IPS-18a (cell line): Measurements from ENCODE around the gene TRABD2A.

ENCODE experiments used
- H3K27ac ChIP-seq: one replicate; pipeline ENCODE4 v1.5.1; 2013; ENCODE audit warnings: low read length
- H3K27me3 ChIP-seq: one replicate; pipeline ENCODE4 v1.6.1; 2013; ENCODE audit warnings: mild to moderate bottlenecking, low read length; ENCODE audit not compliant: control insufficient read depth, insufficient read depth
- H3K36me3 ChIP-seq: one replicate; pipeline ENCODE4 v1.6.1; 2013; ENCODE audit warnings: low read depth, low read length; ENCODE audit not compliant: control insufficient read depth
- H3K4me1 ChIP-seq: one replicate; pipeline ENCODE4 v1.6.1; 2013; ENCODE audit warnings: low read depth, low read length; ENCODE audit not compliant: control insufficient read depth
- H3K4me3 ChIP-seq: one replicate; pipeline ENCODE4 v1.5.1; 2013; ENCODE audit warnings: low read length
- H3K9ac ChIP-seq: one replicate; pipeline ENCODE4 v1.6.1; 2013; ENCODE audit warnings: mild to moderate bottlenecking, low read length, moderate library complexity
- H3K9me3 ChIP-seq: one replicate; pipeline ENCODE4 v1.6.1; 2013; ENCODE audit warnings: low read depth, low read length; ENCODE audit not compliant: control insufficient read depth

The TRABD2A gene

DNA sequence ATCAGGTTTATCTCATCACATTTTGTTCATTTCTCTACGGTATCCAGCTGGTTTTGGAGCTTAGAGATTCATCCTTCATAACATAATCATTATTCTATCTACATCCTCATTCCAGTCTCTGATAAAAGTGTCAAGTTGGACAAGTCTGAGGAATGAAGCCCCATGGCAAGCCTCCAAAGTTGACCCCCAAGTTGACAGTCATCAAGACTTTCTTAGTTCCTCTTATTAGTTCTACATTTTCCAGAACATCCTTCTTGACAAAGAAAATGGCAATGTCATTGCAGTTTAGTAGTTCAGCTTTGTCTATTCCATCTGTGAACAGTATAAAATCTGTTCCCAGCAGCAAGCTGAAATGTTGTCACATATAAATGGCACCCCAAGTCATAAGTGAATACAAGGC, 20.1 kb upstream of the TRABD2A start:
- no peaks in the 10 kb centered on the region for H3K9me3 ChIP-seq
- no peak overlapping the region for H3K4me3 ChIP-seq
- H3K9ac ChIP-seq: no peak overlapping the region
- peaks cover 3% of the 10 kb centered on the region for H3K4me1 ChIP-seq
- no peaks in the 10 kb centered on the region for H3K36me3 ChIP-seq
- H3K27me3 ChIP-seq: peaks cover 16% of the 10 kb centered on the region
- H3K27ac ChIP-seq: no peak overlapping the region

DNA sequence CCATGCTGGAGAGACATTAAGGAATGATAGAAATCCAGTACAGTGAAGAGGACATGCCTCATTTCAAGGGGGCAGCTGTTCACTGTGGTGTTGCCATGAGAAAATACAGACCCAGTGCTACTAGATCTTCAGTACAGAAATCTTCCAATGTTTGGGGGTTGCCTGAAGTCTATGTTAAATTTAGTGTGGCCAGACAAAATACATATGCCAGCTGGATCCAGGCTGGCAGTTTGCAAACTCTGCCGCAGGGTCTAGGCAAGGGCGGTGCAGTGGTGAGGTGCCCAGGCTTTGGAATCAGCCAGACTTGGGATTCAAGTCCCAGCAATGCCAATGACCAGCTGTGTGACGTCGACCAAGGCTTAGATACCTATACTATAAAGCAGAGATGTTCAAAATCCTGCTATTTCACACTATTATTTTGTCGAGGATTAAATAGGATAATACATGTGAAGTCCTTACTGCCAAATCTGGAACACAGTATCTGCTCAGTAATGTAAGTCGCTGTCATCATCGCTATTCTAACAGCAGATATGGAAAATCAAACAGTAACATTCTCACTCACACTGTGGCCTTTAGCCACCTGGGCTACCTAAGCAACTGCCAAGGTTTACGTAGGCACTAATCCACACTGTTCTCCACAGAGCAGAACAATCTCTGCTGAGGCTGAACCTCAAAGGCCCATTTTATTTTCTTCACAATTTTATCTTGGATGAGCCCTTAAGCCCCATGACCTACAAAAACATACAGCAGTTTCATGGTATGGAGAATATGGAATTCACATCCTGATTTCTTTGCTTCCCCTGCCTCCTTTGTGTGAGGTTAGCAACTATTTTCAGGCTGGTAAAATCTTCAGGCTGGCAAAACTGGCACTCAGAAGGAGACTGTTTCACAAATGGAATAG, 18.7 kb upstream of the TRABD2A start:
- Histone ChIP-seq H3K9me3 (no peaks in the 10 kb centered on the region), H3K4me3 (no peak overlapping the region), H3K27ac (no peak overlapping the region), H3K4me1 (peaks cover 6% of the 10 kb centered on the region), H3K27me3 (peaks cover 13% of the 10 kb centered on the region), H3K36me3 (no peaks in the 10 kb centered on the region), H3K9ac (no peak overlapping the region)

DNA sequence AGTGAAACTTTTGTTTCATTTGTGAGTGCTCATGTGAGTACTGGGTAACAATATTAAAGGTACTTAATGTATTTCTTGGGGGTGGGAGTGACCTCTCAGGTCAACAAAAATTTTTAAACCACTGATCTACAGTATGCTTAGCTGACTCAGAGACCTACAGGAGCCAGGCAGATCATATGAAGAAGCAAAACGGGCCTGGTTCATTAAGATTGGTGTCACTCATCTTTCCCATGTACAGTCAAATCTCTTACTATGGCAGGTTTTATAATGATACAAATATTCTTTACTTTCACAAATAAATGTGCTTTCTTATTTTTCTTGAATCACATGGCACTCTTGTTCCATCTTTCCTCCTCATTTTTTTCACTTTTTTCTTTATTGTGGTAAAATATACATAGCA, 16.9 kb upstream of the TRABD2A start:
- Histone ChIP-seq H3K9ac (no peak overlapping the region), H3K4me3 (no peak overlapping the region), H3K27ac (no peak overlapping the region)

DNA sequence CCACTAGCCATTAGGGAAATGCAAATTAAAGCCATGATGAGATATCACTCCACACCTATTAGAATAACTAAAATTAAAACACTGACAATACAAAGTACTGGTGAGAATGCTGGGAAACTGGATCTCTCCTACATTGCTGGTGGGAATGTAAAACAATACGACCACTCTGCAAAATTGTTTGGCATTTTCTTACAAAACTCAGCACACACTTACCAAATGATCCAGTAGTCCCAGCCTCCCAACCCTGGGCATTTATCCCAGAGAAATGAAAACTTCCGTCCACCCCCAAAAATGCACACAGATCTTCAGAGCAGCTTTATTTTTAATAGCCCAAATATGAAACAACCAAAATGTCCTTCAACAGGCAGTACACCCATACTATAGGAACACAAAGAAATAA, 15.7 kb upstream of the TRABD2A start:
- no peaks in the 10 kb centered on the region for H3K36me3 ChIP-seq
- no peak overlapping the region for H3K9ac ChIP-seq
- H3K27ac ChIP-seq: no peak overlapping the region
- H3K4me1 ChIP-seq: peaks cover 12% of the 10 kb centered on the region
- no peaks in the 10 kb centered on the region for H3K27me3 ChIP-seq
- H3K4me3 ChIP-seq: no peak overlapping the region
- H3K9me3 ChIP-seq: no peaks in the 10 kb centered on the region

More for the DNA sequence above, 16.9 kb upstream of the TRABD2A start:
- no peaks in the 10 kb centered on the region for H3K36me3 ChIP-seq
- H3K9me3 ChIP-seq: no peaks in the 10 kb centered on the region
- H3K4me1 ChIP-seq: peaks cover 12% of the 10 kb centered on the region
- no peaks in the 10 kb centered on the region for H3K27me3 ChIP-seq

DNA sequence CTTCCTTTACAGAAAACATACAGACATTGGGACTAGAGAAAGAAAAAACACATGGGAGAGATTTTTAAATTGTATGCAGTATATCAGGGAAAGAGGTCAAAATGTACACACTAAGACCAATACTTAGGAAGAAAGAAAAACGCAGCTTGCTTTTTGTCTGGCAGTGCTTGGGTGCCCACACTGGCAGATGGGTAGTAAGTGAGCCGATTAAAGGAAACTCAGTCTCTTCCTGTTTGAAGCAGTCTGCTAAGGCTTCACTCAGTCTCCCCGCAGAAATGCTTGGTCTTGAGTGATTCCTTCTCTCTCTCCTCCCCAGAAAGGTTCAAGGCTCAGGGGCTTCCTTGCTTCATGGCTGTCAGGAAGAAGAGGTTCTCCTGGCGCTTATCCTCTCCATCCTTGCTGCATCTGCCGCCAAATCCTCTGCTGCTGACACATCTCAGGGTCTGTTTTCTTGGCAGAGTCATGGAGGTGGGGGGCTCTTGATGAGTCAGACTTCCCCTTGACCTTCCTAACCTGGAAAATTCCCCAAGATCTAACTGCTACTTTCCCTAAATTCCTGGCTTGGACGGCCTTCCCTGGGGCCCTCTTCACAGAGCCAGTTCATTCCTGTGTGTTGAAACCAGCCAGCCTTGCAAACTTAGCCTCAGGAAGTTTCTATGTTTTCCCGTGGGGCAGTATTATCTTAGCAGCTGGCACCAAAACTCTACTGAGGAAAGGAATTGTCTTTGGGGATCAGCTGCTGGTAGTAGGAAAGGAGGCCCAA, 14.1 kb upstream of the TRABD2A start:
- no peaks in the 10 kb centered on the region for H3K27me3 ChIP-seq
- H3K27ac ChIP-seq: no peak overlapping the region
- no peak overlapping the region for H3K4me3 ChIP-seq
- H3K4me1 ChIP-seq: peaks cover 12% of the 10 kb centered on the region
- no peaks in the 10 kb centered on the region for H3K9me3 ChIP-seq
- no peak overlapping the region for H3K9ac ChIP-seq
- H3K36me3 ChIP-seq: no peaks in the 10 kb centered on the region

DNA sequence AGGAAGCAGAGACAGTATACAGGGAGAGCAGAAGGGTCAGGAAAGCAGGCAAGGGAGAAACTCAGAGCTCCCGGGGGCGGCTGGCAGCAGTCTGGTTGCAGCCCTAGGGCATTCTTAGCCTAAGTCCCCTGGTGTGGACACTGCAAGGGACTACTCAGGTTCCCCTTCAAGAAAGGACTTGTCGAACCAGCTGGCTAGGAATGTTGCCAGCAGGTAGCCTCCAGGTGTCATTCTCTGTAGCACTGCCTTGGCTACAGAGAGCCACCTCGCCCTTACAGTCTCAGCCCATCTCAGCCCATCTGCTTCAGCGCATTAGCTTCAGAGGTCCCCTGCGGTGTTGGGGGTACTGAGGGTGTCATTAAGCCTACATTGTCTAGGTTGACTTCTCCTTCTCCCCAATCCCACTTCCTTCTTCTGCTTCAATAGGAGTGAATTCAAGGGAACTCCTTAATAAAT, 13.3 kb upstream of the TRABD2A start:
- Histone ChIP-seq H3K4me3 (no peak overlapping the region), H3K36me3 (no peaks in the 10 kb centered on the region), H3K4me1 (peaks cover 12% of the 10 kb centered on the region), H3K27ac (no peak overlapping the region), H3K9me3 (no peaks in the 10 kb centered on the region), H3K9ac (no peak overlapping the region), H3K27me3 (no peaks in the 10 kb centered on the region)

DNA sequence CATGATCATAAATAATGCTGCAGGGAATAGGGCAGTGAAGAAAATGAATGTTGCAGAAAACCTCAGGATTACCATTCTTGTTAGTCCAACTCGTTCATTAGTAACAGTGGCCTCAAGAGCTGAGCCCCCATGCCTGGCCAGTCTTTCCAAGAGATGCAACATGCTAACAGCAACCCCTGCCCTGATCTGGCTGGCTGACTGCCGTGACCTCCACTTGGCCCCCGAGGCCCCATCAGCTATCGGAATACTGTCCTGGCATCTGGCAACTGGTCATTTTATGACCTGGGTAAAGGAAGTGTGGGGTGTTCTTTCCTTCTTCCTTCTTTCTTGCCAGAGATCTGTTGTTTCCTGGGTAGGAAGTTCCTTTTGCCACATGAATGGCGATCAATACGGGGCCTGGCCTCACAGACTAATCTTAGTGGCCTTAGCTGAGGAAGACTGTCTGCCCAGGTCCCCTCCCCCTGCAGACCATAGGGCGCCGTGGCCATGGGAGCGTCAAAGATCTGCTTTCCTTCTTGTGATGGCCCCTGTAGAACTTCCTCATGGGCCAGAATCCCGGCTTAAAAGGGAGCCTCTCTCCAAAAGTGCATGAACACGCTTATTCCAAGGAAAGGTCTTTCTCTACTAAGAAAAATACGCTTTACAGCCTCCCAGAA, 10.6 kb upstream of the TRABD2A start:
- no peaks in the 10 kb centered on the region for H3K9me3 ChIP-seq

DNA sequence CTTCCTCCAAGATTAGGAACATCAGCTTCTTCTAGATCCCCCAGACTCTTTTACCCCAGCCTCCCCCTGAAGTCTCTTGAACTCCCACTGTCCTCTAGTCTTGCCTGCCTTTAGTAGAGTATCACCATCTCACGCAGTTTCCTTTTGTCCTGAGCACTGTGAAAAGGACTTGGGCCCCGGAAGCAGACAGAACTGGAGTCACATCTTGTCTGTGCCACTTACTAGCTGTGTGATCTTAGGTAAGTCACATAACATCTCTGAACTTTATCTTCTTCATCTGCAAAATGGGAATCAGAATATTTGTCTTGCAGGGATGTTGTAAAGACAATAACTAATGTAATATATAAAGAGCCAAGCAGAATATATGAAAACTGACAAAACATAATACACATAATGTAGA, 8.4 kb upstream of the TRABD2A start:
- Histone ChIP-seq H3K27ac (no peak overlapping the region), H3K4me1 (peaks cover 5% of the 10 kb centered on the region), H3K27me3 (peaks cover 8% of the 10 kb centered on the region), H3K36me3 (no peaks in the 10 kb centered on the region), H3K4me3 (no peak overlapping the region), H3K9ac (no peak overlapping the region), H3K9me3 (no peaks in the 10 kb centered on the region)

More for the DNA sequence above, 10.6 kb upstream of the TRABD2A start:
- H3K4me1 ChIP-seq: peaks cover 12% of the 10 kb centered on the region
- H3K9ac ChIP-seq: no peak overlapping the region
- H3K27ac ChIP-seq: no peak overlapping the region
- H3K4me3 ChIP-seq: no peak overlapping the region
- H3K36me3 ChIP-seq: no peaks in the 10 kb centered on the region
- no peaks in the 10 kb centered on the region for H3K27me3 ChIP-seq

DNA sequence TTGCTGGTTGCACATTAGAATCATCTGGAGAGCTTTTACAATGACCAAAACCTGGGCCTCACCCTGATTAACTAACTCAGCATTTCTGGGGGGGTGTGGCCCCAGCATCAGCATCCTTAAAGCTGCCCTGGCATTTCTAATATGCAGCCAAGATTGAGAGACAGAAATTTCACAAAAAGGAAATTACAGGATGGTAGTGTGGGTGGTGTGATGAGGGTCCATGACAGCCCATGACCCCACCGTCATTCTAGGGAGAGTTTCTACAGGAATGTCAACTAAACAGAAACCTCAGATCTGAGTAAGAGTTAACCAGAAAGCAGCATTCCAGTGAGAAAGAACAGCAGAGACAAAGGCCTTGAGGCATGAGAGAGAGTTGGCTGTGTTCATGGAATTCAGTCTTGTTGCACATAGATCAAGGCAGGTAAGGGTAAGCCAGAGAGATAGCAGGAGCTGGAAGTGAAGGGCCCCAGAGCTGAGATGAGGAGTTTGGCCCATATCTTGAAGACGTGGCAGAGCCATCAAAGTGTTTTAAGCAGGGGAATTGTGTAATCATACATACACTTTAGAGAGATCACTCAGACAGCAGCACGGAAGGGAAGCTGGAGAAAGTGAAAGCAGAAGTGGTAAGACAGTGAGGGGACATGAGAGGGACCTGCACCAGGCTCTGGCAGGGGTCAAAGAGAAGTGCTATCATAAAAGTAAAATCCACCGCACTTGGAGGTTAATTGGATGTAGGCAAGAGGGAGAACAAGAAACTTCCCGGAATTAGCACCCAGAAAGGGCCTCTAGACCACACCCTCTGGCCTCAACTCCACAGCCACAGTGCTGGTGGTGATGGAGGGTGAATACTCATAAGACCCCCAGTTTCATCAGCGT, 7.8 kb upstream of the TRABD2A start:
- H3K9ac ChIP-seq: no peak overlapping the region
- H3K27me3 ChIP-seq: peaks cover 15% of the 10 kb centered on the region
- H3K27ac ChIP-seq: no peak overlapping the region
- no peaks in the 10 kb centered on the region for H3K9me3 ChIP-seq
- H3K36me3 ChIP-seq: no peaks in the 10 kb centered on the region
- H3K4me3 ChIP-seq: no peak overlapping the region
- no peaks in the 10 kb centered on the region for H3K4me1 ChIP-seq

DNA sequence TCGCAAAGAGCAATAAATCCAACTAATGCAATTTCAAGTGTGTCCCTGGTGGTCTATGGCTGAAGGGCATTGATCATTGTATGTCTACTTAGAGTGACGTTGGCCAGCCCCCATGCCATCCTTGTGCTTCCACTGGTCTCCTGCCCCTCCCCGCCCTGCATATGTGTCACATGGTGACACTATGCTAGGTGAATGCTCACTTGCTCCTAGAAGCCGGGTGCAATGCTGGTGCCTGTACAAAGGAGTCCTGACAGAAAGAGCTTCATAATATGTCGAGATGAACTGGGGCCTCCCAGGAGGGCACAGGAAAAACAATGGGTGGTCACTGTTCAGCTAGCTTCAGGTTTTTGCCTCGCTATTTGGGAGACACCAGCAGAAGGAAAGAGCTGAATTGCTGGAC, 5.9 kb upstream of the TRABD2A start:
- peaks cover 33% of the 10 kb centered on the region for H3K27me3 ChIP-seq
- H3K36me3 ChIP-seq: no peaks in the 10 kb centered on the region
- H3K9me3 ChIP-seq: no peaks in the 10 kb centered on the region
- H3K4me1 ChIP-seq: no peaks in the 10 kb centered on the region
- no peak overlapping the region for H3K4me3 ChIP-seq
- no peak overlapping the region for H3K27ac ChIP-seq
- no peak overlapping the region for H3K9ac ChIP-seq

DNA sequence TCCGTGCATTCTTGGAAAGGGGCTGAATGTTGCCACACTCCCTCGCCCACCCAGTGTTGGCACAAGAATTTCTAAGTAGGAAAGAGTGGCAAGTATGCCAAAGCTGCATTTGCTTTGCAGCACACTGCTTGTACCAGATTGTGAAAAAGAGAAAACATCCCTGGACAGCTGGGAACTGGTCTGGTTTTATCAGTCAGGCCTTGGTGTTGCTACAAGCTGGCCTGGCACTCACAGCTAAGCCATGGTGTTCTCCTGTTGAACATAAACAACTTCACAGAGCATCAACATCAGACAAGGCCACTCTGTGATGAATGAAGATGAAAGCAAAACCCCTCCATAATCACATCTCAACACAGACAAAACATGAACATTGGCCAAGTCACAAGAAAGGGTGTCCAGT, 4.2 kb upstream of the TRABD2A start:
- H3K4me1 ChIP-seq: peaks cover 2% of the 10 kb centered on the region

More for the DNA sequence above, 4.2 kb upstream of the TRABD2A start:
- Histone ChIP-seq H3K9ac (no peak overlapping the region), H3K4me3 (no peak overlapping the region), H3K27ac (no peak overlapping the region), H3K36me3 (no peaks in the 10 kb centered on the region), H3K27me3 (peaks cover 50% of the 10 kb centered on the region), H3K9me3 (no peaks in the 10 kb centered on the region)
